GM19351 (cell line): ENCODE results near the gene TMEM80.
"Not testable (repeated sequence)": the region's sequence is repeated elsewhere in the genome, so short reads cannot be mapped to it uniquely, and the experiment has no call there.

Experiments
- ATAC-seq: cut with Tn5 transposase; IDR thresholded peaks from one replicate; pipeline ENCODE4 v1.9.1; 2021; ENCODE audit warnings: mild to moderate bottlenecking, moderate library complexity; ENCODE audit not compliant: unreplicated experiment

Gene TMEM80

DNA sequence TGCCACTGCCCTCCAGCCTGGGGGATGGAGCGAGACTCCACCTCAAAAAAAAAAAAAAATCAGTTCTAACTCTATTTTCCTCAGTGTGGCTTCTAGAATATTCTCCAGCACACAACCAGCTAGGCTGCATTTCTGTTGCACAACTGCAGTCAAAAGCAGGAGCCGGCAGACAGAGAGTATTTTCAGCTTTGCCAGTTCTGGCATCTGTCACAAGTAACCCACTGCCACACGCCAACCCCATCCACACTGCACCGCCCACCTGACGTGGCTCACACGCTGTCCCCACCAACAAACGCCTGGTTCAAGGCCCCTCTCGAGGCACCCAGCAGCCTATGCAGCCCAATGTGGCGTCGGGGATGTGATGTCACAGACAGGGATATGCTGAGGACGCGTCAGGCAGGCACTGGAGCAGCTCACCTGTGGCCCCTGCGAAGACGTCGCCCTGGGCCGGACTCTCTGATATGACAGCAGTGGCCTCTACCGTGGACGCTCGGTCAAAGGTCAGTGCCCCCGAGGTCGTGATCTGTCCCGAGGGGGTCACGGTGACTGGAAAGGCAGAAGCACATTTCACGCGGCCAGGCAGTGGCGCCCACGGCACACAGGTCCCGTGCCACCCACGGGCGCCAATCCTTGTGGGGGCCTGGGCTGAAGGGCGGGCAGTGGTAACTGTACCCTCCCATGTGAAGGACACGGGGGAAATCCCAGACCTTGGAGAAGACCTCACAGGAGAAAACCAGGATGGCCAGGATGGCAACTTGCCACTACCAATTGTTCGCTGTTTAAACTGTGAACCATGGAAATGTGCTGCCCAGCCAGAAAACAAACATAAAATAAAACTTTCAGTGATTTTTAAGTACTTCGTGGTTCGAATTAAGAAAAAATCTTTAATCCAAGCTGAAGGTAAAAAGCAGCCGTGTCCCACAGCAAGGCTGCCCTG is 16.1 kb upstream of the TMEM80 start:
- ATAC-seq: no peak

DNA sequence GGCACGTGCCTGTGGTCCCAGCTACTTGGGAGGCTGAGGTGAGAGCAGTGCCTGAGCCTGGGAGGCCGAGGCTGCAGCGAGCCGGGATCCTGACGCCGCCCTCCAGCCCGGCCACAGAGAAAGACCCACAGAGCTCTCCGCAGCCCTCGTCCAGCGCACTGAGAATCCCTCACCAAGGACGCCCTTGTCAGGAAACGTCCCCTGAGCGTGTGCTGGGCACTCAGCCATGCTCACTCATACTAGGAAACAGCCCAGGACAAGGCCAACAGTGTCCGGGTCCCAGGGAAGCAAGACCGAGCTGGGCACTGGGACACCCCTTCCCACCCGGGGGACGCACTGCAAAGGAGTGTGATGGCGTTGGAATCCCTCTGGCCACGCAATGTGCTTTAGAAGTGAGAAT is 15.1 kb upstream of the TMEM80 start:
- no peak for ATAC-seq

DNA sequence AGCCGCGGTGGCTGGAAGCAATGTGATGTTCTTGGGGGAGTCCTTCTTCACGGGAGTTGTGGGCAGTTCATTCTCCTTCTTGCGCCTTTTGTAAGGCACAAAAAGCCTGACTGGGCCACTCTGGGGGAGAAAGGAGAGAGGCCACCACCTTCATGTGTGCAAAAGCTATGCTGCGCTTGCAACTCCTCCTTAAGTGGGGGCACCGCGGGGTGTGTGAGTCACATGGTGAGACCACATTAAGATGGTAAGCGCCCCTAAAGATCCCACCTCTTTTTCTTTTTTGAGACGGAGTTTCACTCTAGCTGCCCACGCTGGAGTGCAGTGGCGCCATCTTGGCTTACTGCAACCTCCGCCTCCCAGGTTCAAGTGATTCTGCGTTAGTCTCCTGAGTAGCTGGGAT is 14.6 kb upstream of the TMEM80 start:
- no peak for ATAC-seq

DNA sequence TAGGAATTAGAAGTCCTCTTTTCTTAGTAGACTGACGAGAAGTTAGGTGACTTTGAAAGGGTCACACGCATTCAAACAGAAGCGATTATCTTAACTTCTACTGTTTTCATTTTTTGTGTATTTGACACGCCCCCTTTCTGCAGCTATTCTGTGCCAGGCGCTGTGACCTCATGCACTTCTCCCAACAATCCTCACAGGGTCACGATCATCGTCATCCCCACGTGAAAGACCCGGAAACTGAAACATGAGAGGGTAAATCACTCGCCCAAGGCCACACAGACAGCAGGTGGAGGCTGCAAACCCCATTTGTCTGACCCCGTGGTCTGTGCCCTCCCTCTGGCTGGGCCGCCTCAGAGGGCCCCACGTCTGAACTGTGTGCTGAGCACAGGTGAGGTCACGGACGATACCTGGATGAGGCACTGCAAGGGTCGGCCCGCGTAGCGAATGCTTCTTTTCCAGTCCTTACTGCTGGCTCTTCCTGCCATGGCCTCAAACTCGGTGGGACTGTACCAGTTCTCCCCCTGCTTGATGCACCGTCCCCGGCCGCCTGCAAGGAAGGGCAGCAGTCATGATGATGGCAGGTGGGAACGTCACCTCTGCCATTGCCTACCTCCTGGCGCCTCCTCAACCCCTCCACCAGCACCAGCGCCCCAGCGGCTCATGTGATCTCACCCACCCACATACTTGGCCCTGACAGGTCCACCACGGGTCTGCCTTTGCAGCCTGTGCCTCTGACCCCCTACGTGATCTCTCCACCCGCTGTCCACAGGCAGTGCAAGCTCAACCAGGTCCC is 9.0 kb upstream of the TMEM80 start:
- ATAC-seq: no peak

DNA sequence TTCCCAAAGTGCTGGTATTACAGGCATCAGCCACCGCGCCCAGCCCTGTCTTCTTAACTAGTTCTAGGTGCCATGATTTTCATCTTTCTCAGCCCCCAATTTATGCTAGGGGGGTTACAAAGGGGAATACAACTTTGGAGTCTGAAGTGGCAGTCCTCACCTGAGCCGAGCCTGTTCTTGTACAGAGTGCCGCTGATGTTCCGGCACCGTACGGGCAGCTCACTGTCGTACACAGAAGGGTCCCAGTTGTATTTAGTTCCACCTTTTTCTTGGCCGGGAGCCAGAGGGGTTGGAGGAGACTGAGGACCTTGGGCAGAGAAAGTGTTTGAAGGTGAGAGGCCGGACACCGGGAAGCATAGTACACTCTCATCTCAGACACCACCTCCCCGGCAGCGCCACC is 7.9 kb upstream of the TMEM80 start:
- no peak for ATAC-seq

DNA sequence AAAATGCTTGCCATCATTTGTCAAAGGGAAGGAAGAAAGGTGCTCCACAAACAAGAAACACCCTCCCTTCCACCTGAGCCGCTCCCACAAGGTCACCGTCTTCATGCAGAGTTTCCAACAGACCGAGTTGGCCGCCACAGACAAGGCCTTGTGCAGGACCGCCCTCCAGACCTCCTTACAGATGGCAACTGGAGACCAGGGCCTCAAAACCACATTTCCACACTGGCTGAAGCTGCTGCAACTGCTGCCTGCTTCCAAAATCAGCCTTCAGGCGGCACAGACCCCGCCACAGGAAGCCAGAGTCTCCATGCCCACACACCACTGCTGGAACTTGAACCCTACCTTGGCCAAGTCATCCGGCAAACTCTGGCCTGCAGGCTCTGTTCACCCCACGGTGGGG is 6.9 kb upstream of the TMEM80 start:
- no peak for ATAC-seq

DNA sequence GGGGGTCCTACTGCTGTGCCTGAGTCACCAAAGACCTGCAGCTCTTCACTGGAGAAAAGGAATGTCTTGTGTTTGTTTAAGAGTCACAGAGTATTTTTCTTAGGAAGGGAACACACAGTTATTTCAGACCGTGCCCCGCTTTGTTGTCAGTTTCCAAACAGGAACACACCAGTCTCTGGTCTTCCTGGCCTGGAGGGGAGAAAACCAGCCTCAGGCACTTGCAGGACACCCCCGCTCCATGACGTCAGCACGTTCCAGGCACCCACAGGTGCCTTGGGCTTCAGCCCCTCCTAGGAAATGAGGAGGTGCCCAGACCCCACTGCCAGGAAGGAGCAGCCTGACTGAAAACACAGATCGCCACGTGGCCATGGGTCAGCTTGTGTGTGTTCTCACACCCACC is 6.0 kb upstream of the TMEM80 start:
- no peak for ATAC-seq

DNA sequence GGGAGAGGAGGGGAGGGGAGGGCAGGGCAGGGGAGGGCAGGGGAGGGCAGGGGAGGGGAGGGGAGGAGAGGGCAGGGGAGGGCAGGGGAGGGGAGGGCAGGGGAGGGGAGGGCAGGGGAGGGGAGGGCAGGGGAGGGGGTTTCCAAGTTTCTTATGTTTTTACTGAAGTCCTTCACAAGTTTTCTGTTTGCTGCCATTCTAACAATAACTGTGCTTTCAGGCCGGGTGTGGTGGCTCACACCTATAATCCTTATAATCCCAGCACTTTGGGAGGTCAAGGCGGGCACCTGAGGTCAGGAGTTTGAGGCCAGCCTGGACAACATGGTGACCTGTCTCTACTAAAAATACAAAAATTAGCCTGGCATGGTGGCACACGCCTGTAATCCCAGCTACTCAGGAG is 5.4 kb upstream of the TMEM80 start:
- not testable (repeated sequence) for ATAC-seq

DNA sequence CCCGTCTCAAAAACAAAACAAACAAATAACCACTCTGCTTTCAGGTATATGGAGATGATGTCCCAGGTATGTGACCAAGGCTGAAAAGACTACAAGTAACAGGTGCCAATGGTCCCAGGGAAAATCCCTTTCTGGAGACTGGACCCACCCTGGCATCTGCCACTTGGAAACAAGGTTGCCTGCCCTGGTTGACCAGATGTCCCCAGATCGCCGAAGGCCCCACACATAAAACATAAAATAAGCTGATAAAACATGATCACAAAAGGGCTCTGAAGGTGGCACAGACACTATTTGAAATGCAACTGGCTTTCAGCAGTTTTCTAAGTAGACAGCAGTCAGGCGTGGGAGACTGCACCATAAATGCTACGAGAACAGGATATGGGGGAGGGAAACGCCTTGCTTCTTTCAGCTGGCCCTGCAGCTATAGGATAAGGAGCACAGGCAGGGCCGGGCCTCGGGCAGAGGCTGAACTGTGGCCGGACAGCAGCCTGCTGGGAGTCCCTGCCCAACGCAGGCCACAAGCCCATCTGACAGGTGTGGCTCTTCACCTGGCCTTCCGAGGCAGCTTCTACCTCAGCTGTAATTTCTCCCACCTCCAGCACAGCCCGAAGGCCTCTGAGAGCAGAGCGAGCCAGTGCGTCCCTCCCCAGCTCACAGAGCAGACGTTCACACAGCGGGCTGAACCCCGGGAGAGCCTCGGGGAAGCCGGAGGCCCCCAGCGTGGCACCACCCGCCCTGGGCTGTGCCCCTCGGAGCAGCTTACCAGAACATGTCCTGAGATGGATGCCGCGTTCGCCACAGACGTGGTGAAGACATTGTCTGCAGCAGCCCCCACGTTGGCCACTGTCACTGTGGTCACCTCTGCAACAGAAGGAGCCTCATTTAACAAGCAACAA is 4.6 kb upstream of the TMEM80 start:
- ATAC-seq: no peak

DNA sequence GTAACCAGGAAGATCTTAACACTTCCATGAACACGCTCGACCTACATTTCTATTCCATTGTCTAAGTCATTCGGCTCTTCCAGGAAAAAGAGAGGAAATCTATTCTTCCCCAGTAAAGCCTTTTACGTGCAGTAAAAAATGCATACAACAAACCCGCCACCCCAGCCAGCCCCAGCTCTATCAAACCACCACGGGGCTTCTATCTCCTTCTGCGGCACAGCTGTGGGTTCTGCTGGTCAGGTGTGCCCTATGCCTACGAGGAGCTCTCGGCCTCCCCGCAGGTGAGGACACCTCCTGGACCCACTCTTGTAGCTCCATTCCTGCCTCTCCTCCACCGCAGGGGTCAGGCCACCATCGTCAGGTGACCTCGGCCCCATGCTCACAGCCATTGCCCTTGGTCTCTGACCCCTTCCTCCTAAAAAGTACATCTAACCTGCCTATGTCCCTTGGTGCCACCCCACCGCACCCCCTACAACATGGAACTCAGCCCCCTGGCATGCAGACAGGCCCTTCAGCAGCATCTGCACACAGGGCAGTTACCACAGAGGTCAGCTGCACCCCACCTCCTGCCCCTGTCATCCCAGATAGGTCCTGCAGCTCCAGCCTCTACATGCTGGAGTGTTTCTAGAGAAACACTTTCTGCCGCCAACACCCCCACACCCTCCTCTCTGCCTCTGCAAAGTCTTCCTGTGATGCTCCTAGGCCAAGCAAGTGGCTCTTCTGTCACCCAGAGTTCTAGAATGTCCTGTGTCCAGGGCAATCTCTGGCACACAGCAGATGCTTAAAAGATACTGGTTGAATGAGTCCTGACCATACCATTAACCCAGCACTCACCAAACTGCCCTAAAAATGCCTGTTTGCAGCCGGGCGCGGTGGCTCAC is 3.7 kb upstream of the TMEM80 start:
- ATAC-seq: no peak

DNA sequence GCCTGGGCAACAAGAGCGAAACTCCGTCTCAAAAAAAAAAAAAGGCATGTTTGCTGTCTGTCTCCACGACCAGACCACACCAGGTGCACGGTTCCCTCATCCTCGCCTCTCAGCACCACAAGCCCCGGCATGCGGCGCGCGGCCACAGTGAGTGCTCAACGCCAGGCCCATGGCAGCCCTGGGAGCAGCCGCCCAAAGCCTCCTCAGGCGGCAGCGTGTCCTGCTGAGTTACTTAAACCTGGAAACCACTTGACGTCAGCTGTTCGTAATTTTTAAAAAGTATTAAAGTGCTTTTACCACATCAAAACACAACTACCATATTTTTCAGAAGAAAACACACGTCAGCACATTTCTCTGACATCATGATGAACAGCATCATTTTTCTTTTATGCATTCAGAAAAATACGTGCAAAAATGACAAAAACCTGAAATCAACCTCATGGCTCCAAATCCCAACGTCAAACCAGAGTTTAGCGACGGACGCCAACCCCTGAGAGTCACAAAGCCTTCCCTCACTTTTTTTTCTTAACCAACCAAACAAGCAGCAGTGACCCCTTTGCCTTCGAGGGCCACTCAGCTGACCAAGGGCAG is 2.7 kb upstream of the TMEM80 start:
- ATAC-seq: no peak

DNA sequence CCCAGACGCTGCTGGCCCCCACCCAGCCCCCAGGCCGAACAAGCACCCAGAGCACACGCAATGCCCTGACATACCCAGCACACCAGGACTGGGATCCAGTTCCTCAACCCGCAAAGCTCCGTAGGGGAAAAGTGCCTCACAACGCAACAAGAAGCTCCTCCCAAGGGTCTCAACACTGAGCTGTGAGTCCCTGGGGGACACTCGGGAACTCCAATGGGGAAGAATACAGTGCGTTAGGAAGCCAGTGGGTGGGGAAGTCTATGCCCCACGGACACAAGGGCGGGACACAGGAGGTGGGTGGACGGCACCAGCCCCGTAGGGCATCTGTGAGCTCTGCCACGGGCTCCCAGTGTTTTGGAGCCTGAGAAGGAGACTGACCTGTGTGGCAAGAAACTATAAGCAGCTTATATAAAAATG is 2.2 kb upstream of the TMEM80 start:
- ATAC-seq: no peak

DNA sequence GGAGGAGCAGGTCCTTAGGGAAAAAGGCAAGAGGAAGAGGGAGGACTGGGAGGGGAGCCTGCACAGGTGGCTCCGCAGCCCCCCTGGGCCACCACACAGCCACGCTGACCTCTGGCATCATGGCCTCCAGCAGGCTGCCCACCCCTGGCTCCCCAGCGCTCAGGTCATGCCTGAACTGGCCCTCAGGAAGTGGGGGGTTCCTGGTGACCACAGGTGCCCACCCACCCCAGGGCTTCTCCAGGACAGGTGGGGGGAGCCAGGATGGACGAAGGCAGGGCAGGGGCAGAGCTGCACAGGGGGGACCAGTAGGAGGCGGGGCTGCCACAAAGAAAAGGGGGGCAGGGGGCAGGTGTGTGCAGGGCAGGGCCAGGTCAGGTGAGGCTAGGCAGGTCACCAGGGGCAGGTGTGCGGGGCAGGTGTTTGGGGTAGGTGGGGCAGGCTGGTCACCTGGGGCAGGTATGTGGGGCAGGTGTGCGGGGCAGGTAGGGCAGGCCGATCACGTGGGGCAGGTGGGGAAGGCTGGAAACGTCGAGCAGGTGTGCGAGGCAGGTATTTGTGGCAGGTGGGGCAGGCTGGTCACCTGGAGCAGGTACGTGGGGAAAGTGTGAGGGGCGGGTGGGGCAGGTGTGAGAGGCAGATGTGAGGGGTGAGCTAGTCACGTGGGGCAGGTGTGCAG is 1.6 kb upstream of the TMEM80 start:
- no peak for ATAC-seq

DNA sequence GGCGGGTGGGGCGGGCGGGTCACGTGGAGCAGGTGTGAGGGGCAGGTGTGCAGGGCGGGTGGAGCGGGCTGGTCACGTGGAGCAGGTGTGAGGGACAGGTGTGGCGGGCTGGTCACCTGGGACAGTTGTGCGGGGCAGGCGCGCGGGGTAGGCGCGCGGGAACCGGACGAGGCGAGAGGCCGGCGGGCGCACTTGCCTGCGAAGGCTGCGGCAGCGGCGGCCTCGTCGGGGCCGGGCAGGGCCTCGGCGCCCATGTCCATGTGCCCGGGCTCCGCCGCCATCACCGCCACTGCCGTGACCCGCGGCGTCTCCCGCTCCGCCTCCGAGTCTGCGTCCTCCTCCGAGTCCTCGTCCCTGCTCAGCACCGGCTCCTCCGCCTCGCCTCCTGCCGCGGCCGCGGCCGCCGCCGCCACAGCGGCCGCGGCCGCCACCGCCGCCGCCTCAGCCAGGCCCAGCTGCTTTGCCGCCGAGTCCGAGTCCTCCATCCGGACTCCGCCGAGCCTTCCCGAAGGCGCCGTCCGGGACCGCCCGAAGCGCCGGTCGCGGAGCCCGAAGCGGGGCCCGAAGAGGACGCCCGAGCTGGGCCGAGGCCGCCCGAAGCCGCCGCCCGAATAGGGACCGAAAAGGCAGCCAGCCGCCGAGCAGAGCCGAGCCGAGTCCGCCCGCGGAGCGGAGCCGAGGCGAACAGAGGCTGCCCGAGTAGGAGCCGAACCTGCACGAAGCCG is 891 bp upstream of the TMEM80 start, which contains the start of gene DEAF1:
Gene DEAF1 (minus strand): TSS at position 660 of the 725 bp plus-strand sequence. CDS start 175 bp downstream, at position 485.
- peak; percentile 72 for ATAC-seq

DNA sequence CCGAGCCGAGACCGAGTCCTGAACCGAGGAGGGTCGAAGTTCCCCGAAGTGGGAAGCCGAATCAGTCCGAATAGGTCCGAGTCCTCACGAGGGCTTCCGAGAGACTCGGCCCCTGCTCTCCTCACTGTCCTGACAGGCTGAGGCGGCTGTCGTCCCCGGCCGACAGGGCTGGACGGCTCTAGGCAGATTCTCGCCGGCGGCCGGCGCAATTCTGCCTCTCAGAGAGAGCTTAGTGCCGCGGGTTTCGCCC is 403 bp upstream of the TMEM80 start:
- no peak for ATAC-seq

DNA sequence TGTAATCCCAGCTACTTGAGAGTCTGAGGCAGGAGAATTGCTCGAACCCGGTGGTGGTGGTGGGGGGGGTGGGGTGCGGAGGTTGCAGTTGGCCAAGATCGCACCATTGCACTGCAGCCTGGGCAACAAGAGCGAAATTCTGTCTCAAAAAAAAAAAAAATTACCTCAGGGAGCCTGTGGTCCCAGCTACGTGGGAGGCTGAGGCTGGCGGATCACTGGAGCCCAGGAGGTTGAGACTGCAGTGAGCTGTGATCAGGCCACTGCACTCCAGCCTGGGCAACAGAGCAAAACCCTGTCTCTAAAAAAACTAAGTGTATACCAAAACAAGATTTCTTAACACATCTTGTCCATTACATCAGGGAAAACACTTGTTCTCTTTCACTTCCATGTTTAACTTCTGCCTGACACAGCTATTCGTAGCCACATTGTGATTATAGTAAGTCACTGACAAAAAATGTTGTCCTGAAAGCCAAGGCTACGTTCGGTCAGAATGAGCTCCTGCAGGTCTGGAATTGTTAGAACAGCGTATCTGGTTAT is 1.4 kb downstream of the TMEM80 start:
- ATAC-seq: no peak

DNA sequence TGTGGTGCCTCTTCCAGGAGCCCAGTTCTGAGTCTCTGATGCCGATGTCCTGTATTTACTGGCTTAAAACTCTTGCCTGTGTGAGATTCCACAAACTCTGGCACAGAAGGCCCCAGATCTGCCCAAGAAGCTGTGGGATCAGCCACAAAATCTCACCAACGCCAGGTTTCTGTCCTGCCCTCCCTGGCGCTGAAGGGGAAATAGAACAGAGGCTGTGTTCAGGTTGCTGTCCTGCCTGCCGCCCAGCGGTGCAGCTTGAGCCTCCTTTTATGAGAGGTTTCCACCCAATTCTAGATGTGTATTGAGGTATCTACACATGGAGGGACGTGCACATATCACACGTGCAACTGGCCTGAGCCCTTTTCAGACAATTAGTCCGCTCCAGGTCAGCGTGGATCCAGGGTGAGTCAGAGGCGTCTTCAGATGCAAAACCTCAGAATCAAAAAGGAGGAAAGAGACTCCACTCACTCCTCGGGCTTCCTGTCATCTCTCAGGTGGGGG is 2.2 kb downstream of the TMEM80 start:
- no peak for ATAC-seq

DNA sequence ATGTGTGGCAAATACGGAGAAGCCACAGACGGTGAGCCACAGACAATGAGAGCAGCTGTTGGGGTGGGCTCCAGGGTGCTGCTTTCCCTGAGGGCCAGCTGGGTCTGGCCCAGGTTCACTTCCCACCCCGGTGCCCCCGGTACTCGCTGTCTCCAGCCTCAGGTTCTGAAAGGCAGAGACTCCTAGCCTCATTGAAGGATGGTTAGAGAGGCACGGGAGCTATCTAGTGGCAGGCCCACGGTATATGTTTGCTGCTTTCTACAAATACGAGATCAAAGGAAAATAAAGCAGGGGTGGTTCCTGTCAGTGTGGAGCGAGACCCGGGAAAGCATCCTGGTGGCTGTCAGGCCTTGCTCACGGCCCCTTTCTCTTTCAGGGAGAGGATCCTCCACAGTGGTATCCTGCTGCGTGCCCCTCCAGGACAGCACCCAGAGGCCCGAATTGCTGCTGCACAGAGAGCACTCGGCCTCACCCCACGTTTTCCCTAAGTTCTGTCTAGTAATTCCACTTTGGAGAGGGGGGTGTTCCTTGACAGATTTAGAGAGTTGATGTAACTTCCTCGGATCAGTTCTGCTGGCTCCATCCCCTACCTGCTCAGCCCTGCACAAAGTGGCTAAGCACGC is 3.0 kb downstream of the TMEM80 start:
- ATAC-seq: no peak
